Neural cell (in vitro differentiated cells): Measurements from ENCODE around the gene SLC12A4.

ENCODE experiments used
- CTCF ChIP-seq: fragments of 450-650 bp; IDR thresholded peaks from 2 replicates; pipeline ENCODE4 v1.5.1; 2014; ENCODE audit warnings: antibody characterized with exemption, mild to moderate bottlenecking, moderate library complexity; ENCODE audit not compliant: poor library complexity, severe bottlenecking
- EP300 ChIP-seq: fragments of 450-650 bp; conservative IDR thresholded peaks from 2 replicates; pipeline ENCODE4 v1.6.1; 2014; ENCODE audit warnings: antibody characterized with exemption, mild to moderate bottlenecking, moderate library complexity; ENCODE audit not compliant: poor library complexity, severe bottlenecking
- EZH2 ChIP-seq: fragments of 200-600, 300-800 bp; shearing (Covaris generic), sonication (generic); IDR thresholded peaks from 2 replicates; pipeline ENCODE4 v1.6.1; 2014; ENCODE audit warnings: antibody characterized with exemption, low read length, borderline replicate concordance, mild to moderate bottlenecking; ENCODE audit not compliant: insufficient read depth, poor library complexity, severe bottlenecking
- MXI1 ChIP-seq: fragments of 450-650 bp; conservative IDR thresholded peaks from 2 replicates; pipeline ENCODE4 v1.6.1; 2014; ENCODE audit warnings: antibody characterized with exemption, mild to moderate bottlenecking; ENCODE audit not compliant: poor library complexity, severe bottlenecking
- POLR2AphosphoS5 ChIP-seq: IDR thresholded peaks from 2 replicates; pipeline ENCODE4 v1.6.1; 2012
- REST ChIP-seq: IDR thresholded peaks from 2 replicates; pipeline ENCODE4 v1.6.1; 2012; ENCODE audit warnings: borderline replicate concordance

- TF ChIP-seq EZH2 (no peak), CTCF (no peak), EP300 (no peak), REST (no peak), POLR2AphosphoS5 (no peak), MXI1 (no peak)
Observed at GRCh38 chr16:67966549-67967182, 1.8 kb downstream of the SLC12A4 start.
